Measurements from ENCODE around the gene SYCP2L.

DNA sequence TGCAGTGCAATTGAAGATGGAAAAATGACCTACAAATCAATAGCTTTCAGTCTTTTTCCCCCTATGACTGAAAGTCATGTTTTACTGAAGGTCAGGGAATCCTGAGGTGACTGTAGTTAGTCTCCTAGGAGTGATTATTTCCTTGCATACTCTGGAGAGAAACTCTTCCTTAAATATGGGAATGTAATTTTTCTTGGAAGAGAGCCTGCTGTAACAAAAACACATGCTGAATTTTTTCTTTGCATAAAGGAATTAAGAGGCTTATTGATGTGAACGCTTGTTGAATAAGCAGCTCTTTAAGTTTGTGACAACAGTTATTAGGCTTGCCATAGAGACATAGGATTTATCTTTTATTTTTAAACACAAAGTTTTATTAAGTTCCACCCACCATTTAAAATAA, 92.8 kb downstream of the SYCP2L start:
- TF ChIP-seq, protein P1, sequence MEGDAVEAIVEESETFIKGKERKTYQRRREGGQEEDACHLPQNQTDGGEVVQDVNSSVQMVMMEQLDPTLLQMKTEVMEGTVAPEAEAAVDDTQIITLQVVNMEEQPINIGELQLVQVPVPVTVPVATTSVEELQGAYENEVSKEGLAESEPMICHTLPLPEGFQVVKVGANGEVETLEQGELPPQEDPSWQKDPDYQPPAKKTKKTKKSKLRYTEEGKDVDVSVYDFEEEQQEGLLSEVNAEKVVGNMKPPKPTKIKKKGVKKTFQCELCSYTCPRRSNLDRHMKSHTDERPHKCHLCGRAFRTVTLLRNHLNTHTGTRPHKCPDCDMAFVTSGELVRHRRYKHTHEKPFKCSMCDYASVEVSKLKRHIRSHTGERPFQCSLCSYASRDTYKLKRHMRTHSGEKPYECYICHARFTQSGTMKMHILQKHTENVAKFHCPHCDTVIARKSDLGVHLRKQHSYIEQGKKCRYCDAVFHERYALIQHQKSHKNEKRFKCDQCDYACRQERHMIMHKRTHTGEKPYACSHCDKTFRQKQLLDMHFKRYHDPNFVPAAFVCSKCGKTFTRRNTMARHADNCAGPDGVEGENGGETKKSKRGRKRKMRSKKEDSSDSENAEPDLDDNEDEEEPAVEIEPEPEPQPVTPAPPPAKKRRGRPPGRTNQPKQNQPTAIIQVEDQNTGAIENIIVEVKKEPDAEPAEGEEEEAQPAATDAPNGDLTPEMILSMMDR (IDR thresholded peaks at IDR 0.05; ENCODE audit: poor library complexity, severe bottlenecking) = no peak
- TF ChIP-seq EP300 (conservative IDR thresholded peaks at IDR 0.05; ENCODE audit: poor library complexity, severe bottlenecking) (no peak), RAD21 (conservative IDR thresholded peaks at IDR 0.05) (no peak)
